RCC 7860 (cell line): ENCODE data around the gene C3orf18.
"Not testable (repeated sequence)": the region's sequence is repeated elsewhere in the genome, so short reads cannot be mapped to it uniquely, and the experiment has no call there.

Source experiments
- DNase-seq: peaks from one replicate; pipeline ENCODE4 v3.0.0-alpha.2; 2015; ENCODE audit warnings: low spot score
- FAIRE-seq: peaks from 2 replicates; lab custom pipeline; 2012; peaks lifted over from hg19 to GRCh38; lab: Jason Lieb, UNC

Gene C3orf18

DNA sequence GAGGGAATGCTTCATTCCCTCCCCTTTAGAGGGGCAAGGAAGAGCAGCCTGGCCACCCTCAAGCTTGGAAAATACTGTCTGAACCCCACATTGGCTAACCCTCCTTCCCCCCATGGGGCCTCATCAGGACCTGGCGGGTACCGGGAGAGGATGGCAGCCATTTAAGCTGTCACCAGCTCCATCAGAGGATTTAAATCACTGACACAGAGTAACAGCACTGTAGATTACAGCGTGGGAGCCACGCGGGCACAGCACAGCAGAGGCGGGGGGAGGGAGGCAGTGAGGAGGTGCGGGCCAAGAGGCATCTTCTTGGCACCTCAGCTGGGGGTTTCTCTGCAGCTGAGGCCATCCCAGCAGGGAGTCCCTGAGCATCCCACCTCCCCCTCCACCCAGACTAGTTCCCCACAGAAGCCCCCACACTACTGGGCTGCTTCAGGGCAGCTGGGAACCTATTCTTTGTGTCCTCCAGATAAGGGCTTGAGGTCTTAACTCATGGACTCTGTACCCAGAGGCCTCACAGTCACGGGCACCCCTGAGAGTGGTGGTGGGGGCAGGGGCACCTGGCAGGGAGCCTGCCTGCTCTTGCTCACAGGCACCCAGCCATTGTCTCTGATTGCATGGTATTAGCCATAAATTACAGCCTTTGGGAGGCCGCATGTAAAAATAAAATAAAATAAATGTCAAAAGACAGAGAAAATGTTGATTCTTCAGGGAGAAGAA lies 42.2 kb downstream of the C3orf18 start:
- FAIRE-seq, result no peak
- DNase-seq, result no peak

DNA sequence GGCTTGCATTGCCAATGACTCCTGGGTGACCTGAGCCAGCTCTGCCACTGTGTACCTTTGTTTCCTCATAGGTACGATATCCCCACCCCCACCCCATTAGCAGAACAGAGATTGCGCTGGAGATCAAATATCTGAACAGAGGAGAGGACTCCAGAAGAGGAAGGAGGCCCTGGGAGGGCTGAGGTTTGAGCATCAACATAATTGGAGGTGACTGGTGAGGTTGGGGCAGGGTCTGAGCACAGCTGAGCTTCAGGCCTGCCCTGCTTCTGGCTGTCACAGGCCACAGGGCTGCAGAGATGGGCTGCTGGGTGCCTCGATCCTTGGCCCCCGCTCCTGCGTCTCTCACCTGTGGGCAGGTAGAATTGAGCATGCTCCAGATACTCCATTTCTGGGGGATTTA lies 42.8 kb downstream of the C3orf18 start:
- FAIRE-seq (no peak), DNase-seq (no peak)

DNA sequence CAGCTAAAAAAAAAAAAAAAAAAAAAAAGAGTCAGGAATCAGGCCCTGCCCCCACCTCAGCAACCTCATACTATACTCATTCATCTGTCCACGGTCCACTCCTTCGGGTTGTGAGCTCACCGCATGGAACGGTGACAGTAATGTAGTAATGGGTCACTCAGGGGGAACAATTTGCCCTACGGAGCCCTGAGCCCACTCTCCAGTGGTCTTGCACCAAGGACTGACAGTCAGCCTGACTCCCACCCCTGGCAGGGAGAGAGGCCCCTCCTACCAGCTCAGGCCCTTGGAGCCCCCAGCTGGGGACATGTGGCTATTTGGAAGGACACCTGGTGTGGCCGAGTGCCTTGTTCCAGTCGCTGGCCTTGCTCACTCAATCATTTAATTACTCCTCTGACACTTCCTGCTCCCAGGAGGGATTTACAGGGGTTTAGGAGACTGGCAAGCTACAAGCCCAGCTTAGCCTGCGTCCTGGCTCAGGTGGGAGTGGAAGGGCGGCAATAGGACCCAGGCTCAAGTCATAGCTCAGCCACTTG lies 44.2 kb downstream of the C3orf18 start:
- no peak for FAIRE-seq
- DNase-seq, result peak; percentile 5

DNA sequence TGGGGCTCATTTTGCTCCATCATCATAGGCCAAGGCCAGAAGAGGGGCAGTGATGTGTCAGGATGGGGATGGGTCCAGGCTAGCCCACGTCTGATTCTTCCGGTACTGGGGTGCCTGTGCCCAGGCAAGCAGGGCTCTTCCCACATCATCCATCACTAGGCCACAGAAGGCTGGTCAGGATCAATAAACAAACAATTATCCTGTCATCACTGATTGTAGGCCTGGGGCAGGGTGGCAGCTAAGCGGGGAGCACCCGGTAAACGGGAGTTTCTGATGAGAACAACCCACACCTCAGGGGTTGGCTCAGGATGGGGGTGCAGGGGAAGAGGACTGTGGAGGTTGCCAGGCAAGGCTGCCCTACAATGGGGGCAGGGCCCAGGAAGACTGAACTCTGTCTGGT lies 46.0 kb downstream of the C3orf18 start:
- FAIRE-seq (no peak), DNase-seq (no peak)

DNA sequence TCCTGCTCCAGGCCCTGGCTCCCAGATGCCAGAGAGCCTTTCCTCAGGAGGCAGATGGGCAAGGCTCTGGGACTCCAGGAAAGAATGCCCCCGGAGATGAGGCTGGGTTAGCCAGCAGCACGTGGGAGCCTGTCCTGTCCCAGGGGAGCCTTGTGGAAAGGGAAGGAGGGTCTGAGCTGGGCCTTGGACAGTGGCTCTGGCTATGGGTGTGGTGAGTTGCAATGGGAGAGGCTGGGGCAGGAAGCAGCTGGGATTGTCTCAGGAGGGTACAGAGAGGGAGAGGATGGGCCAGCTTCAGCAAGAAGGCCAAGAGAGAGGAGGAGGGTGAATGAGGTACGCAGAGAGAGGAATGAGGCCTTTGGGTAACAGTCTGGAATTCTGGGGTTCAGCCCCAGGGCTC lies 46.7 kb downstream of the C3orf18 start:
- DNase-seq, result no peak
- FAIRE-seq, result no peak

DNA sequence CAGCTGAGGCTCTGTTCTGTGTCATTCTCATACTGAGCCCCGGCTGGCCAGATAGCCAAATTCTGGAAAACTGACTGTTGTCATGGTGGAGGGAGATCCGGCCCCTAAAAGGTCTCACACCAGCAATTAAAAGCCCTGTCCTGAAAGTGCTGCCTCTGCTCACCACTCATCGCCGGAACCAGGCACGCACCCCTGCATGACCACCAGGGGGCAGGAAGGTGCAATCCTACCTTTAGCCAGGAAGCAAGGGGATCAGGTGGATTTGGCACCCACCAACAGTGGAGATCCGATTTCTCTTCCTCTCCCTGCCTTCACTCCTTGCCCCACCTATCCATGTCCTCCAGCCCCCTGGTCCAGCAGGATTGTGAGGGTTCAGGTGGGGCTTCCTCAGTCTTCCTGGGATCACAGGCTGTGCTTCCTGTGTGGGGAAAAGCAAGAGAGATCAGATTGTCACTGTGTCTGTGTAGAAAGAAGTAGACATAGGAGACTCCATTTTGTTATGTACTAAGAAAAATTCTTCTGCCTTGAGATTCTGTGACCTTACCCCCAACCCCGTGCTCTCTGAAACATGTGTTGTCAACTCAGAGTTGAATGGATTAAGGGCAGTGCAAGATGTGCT lies 48.0 kb downstream of the C3orf18 start:
- FAIRE-seq (no peak), DNase-seq (peak; percentile 7)

DNA sequence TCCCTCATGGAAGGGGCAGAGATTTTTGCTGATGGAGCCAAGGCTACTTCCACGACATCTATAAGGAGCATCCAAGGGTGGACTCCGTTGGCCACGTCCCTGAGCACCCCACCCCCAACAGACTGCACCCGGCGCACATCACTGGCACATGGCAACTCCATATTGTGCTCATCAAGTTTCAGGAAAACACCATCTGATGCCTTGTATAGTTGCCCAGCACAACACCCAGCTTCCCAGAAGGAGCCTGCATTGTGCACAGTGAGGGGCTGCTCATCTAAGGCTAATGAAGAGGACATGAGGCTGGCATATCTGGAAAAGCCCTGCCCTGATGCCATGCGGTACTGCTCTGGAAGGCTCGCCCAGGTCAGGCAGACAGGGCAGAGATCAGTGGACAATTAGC lies 49.1 kb downstream of the C3orf18 start:
- FAIRE-seq (no peak), DNase-seq (no peak)

DNA sequence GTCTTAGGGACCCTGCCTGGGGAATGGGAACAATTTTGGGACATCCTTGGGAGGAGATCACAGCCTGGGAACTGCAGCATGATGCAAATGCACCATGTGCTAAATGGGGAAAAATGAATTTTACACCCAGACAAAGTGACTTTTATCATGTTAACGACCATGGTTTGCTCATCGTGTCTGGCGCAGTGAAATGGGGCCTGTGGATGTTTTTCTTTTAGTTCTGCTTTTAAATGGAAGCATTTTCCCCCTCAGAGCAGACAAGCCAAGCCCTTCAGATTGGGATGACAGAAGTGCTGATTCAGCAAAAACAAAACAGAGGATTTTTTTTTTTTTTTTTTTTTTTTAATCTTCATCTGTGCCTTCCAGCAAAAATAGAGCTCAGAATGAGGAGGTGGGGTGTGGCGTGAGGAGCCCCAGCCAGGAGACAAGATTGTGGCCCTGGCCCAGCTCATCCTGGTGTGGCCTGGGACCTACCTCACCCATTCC lies 49.8 kb downstream of the C3orf18 start:
- DNase-seq (no peak), FAIRE-seq (no peak)

DNA sequence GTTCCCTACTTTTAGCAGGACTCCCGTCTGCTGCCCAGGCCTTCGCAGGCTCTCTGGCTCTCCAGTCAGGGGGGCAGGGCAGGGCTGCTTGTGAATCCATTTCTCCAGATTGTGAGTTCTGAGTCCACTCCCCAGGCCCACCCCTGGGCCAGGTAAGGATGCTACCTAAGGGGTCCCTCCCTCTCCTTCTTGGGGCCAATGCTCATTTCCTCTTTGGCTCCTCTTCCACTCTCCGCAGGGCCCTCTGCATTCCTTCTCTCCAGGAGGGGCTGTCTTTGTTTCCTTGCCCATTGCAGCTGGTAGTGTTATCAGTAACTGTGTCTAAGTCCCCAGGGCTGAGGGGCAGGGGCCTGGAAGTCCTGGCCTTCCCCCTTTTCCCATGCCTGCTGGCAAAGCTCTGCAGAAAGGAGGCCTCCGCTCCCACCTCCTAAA lies 51.1 kb downstream of the C3orf18 start:
- FAIRE-seq, result no peak
- no peak for DNase-seq

DNA sequence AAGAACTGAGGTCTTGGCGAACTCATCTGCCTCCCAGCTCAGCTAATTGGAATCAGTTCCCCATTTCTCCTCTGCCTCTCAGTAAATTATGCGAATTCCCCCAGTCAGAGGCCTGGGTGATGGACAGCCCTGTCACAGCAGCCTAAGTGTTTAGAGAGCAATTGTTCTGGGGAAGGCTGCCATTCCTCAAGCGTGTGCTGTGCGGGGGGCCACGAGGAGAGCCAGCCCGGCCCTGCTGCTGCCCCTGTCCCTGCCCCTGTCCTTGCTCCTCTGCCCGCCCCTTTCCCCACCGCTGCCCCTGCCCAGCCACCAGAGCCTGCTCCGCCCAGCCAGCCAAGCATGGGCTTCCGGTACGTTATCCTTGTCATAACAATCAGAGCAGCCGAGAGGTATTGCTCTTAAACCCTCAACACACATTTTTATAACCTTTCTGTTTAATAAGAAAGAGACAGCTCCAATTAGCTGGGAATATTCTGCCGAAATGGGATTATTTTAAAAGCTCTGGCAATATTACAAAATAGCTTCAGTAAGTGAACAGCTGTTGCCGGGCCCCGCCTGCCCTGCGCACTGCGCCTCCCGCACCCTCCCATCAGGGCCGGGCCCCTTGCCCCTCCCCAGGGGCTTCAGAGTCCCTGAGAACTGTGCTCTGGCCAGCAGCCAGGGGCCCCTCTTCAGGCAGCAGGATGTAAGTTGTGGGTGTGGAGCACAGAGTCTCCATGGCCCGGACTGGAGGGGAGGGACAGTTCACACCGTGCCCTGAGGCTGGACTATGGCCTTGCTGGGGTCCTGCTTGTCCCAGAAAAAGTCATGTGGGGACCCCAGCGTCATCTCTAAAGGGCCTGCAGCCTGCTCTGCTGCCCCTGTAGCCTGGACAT lies 51.7 kb downstream of the C3orf18 start:
- DNase-seq (no peak), FAIRE-seq (no peak)

DNA sequence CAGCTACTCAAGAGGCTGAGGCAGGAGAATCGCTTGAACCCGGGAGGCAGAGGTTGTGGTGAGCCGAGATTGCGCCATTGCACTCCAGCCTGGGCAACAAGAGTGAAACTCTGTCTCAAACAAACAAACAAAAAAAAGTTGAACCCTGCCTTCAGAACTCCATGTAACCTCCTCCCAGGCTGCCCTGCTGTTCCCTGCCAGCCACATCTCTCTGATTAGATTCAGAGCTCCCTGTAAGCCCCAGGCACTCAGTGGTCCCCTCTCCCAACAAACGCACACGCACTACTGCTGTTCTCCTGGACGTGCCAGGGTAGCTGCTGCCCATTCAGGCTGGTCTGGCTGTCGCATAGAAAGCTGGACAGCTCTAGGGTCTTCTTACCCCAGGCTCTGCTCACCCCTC lies 54.6 kb downstream of the C3orf18 start:
- DNase-seq, FAIRE-seq: not testable (repeated sequence)

DNA sequence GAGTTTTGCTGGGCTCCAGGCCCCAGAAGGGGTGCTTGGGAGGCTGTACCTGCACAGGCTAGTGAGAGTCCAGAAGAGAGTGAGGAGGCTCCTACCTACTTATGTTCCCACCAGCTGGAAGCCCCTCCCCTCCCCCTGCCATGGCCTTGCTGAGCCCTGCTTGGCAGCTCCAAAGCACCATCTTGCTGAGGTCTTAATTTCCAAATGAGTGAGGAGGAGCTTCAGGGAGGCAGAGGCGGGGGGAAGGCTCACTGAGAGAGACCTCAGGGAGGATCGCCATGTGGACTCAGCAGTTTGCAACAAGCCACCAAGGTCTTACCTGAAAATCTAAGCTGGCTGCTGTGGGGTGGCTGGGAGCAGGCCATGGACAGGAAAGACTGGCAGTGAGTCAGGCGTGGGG lies 55.4 kb downstream of the C3orf18 start:
- no peak for FAIRE-seq
- DNase-seq, result no peak

DNA sequence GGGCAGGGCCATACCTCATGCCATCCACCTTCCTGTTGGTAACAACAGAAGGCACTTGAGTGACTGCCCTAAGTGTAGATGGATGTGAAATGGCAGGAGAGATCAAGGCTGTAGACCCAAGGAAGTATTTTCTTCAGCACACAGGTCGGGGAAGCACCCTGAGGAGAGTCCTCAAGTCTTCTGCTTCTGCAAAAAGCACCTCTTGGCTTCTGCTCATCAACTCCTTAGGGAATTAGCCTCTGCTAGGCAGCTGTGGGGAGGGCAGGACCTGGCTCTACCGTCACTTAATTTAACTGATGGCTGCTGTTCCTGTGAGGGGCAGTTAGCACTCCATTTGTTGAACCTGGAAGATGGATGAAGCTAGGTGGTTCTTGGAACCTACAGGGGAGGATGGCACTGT lies 57.2 kb downstream of the C3orf18 start:
- FAIRE-seq, result no peak

DNA sequence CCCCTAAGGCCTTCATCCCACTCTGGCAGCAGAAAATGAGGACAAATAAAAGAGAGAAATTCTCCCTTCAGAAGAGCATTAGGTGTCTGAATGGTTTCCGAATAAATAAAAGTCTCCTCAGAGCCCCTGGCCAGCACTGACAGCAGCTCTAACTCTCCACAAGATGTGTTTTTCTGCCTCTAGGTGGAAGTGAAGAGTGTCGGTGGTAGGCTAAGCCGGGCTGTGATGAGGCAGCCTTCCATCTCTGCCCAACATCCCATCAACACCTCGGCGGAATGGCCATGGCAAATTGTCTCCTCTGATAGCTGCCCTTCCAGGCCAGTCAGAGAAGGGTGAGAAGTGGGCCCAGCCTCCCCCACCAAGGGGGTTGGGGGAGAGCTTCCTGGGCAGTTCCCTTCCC lies 57.8 kb downstream of the C3orf18 start:
- DNase-seq (no peak), FAIRE-seq (no peak)

More for the DNA sequence above, 57.2 kb downstream of the C3orf18 start:
- DNase-seq, result no peak

DNA sequence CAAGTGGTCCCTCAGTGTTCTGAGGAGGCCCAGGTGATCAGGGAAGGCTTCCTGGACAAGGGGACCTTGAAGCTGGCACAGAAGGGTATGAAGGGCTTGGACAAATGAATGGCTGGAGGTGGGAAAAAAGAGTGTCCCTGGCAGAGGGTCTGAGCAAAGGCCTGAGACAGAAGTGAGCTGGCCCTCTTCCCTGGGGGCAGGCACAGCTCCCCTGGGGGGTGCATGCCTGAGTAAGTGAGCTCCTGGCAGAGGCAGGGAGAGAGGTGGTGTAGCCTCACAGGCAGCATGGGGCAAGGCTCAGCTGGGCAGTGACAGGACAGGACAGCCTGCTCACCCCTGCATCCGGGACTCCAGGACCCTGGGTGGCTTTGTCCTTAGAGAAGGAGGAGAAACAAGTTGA lies 58.7 kb downstream of the C3orf18 start:
- FAIRE-seq (no peak), DNase-seq (no peak)
